K562 (cell line): ENCODE data around the gene CYP2E1. TPM values are rescaled to one million over a fixed set of nuclear protein-coding genes. Genes with fewer than 3 reads are reported as not detected.
A peak's percentile ranks its signal among the peaks of the same experiment; 100 is the strongest.

Experiments used
- ESRRB ChIP-seq: fragments of 250-450 bp; sonication (Bioruptor Pico); IDR thresholded peaks from 2 replicates; pipeline ENCODE4 v1.5.0; 2020; ENCODE audit warnings: mild to moderate bottlenecking, moderate library complexity, borderline replicate concordance
- HMG20A ChIP-seq: fragments of 450-650 bp; formaldehyde crosslinking; conservative IDR thresholded peaks from 2 replicates; pipeline ENCODE4 v1.4.0; 2020; ENCODE audit warnings: mild to moderate bottlenecking, mixed read lengths
- JUND ChIP-seq, 2 experiments: IDR thresholded peaks; 2 replicates in 1 of 2; 3 replicates in 1 of 2; pipeline ENCODE4 v1.6.1; 2011; ENCODE audit warnings: borderline replicate concordance in 2 of 2, low read depth in 2 of 2, low read length in 2 of 2, improper control_type of control experiment in 1 of 2, missing biosample characterization in 1 of 2, missing genetic modification characterization in 1 of 2, missing genetic modification reagents in 1 of 2
- PHF20 ChIP-seq: fragments of 450-650 bp; IDR thresholded peaks from 2 replicates; pipeline ENCODE4 v1.6.1; 2018; ENCODE audit not compliant: partially characterized antibody
- REST ChIP-seq, 2 experiments: fragments of 450-650 bp; formaldehyde crosslinking in 1 of 2; IDR thresholded peaks; 2 replicates each; pipeline versions ENCODE4 v1.4.0 to v1.6.1; 2014 to 2020; ENCODE audit warnings: mild to moderate bottlenecking in 2 of 2, borderline replicate concordance in 1 of 2, low read depth in 1 of 2
- SNAPC5 ChIP-seq: fragments of 250-450 bp; sonication (Bioruptor Pico); IDR thresholded peaks from 2 replicates; pipeline ENCODE4 v1.8.0; 2021; ENCODE audit warnings: moderate library complexity, mild to moderate bottlenecking, inconsistent platforms
- U2AF1 ChIP-seq: fragments of 200-400 bp; formaldehyde crosslinking; optimal IDR thresholded peaks from 2 replicates; pipeline ENCODE3; 2017; ENCODE audit warnings: mild to moderate bottlenecking, low read depth, low read length, moderate library complexity
- ZBTB43 ChIP-seq: sonication (generic); formaldehyde crosslinking; IDR thresholded peaks from 2 replicates; pipeline ENCODE4 v1.8.0; 2023; ENCODE audit warnings: mild to moderate bottlenecking, missing genetic modification reagents
- ZC3H4 ChIP-seq: sonication (generic); formaldehyde crosslinking; IDR thresholded peaks from 2 replicates; pipeline ENCODE4 v1.9.0; 2021; ENCODE audit warnings: missing genetic modification reagents, borderline replicate concordance
- ZNF592 ChIP-seq: fragments of 450-650 bp; IDR thresholded peaks from 2 replicates; pipeline ENCODE4 v1.6.1; 2017; ENCODE audit warnings: antibody characterized with exemption, mild to moderate bottlenecking
- polyA plus RNA-seq, 8 experiments: library from polyadenylated mRNA; depleted of rRNA in 4 of 8; stranded (reverse) in 5 of 8; unstranded in 3 of 8; fragments of >200 nt; fragmentation: Nextera tagmentation in 2 of 8; fragmentation: Illumina TruSeq in 1 of 8; extraction: Ambion mirVana in 2 of 8; extraction: Trizol in 1 of 8; gene quantifications; 2 replicates each; pipeline versions ENCODE4 v1.2.1 to v1.2.3, GENCODE V29; 2011 to 2014; ENCODE audit warnings: inconsistent platforms in 1 of 8, missing spikeins in 1 of 8
- total RNA-seq, 7 experiments: library from RNA; depleted of rRNA in 6 of 7; stranded (reverse); fragments of >200 nt in 6 of 7; fragmentation: Illumina TruSeq in 2 of 7; extraction: Trizol in 2 of 7; gene quantifications; 2 replicates each; pipeline versions ENCODE4 v1.2.1 to v1.2.3, GENCODE V29; 2011 to 2021; ENCODE audit warnings: low replicate concordance in 1 of 7

Gene CYP2E1
- total and polyA plus RNA-seq, 9 of the 15 experiments (the other 6 are each of a cell fraction or from before 2014, with no cell fraction given), result 0.07 to 1.6 (median 0.19) TPM; not detected in 2

GRCh38 chr10:133520193-133520738, 6.9 kb upstream of the CYP2E1 start (continued):
- peak; percentile 56 for TF ChIP-seq REST (IDR thresholded peaks at IDR 0.05; ENCODE audit: borderline replicate concordance)
- no peak for TF ChIP-seq REST (CRISPR knock-in tag; IDR thresholded peaks at IDR 0.05; ENCODE audit: low read depth)
- TF ChIP-seq JUND (IDR thresholded peaks at IDR 0.05; ENCODE audit: borderline replicate concordance, low read depth, low read length), result peak; percentile 24; the same call in 1 of the 2 replicates
- 0 out of 3 replicates have a peak, but pooled peaks have one; percentile 12 for TF ChIP-seq JUND (tag; IDR thresholded peaks at IDR 0.05; ENCODE audit: borderline replicate concordance, low read depth, low read length)
- no peak for TF ChIP-seq ZC3H4
- no peak for TF ChIP-seq ESRRB
- no peak for TF ChIP-seq SNAPC5 (CRISPR knock-in tag)
- TF ChIP-seq HMG20A (CRISPR knock-in tag), result no peak
- peak; percentile 83 for TF ChIP-seq PHF20
- 0 out of 2 replicates have a peak, but pooled peaks have one; percentile 31 for TF ChIP-seq ZNF592
- no peak for TF ChIP-seq U2AF1
- TF ChIP-seq ZBTB43 (CRISPR knock-in tag), result no peak
